ENCODE data around the gene DAPK2.

DAPK2 gene

GRCh38 chr15:63917588-63918316 is 128.5 kb downstream of the DAPK2 start:
- DNase-seq (ENCODE audit: low read depth): no peak
- no peak overlapping the region for H3K4me3 ChIP-seq (replicated peaks; ENCODE audit: low read depth, low read length)
- TF ChIP-seq CTCF (IDR thresholded peaks at IDR 0.05; ENCODE audit: low read length, missing control alignments): no peak

- DNase-seq (ENCODE audit: low read depth): peak; percentile 49
- no peak overlapping the region for H3K4me3 ChIP-seq (replicated peaks; ENCODE audit: low read depth, low read length)
- TF ChIP-seq CTCF (IDR thresholded peaks at IDR 0.05; ENCODE audit: low read length, missing control alignments): peak; percentile 57
Measured at GRCh38 chr15:63915873-63916771, 130.2 kb downstream of the DAPK2 start.

- no peak for TF ChIP-seq CTCF (IDR thresholded peaks at IDR 0.05; ENCODE audit: low read length, missing control alignments)
- H3K4me3 ChIP-seq (replicated peaks; ENCODE audit: low read depth, low read length): no peak overlapping the region
- DNase-seq (ENCODE audit: low read depth): no peak
Measured at GRCh38 chr15:63915209-63915872, 130.9 kb downstream of the DAPK2 start.

GRCh38 chr15:63913786-63914315 is 132.4 kb downstream of the DAPK2 start:
- DNase-seq (ENCODE audit: low read depth): no peak
- no peak for TF ChIP-seq CTCF (IDR thresholded peaks at IDR 0.05; ENCODE audit: low read length, missing control alignments)
- H3K4me3 ChIP-seq (replicated peaks; ENCODE audit: low read depth, low read length): no peak overlapping the region

GRCh38 chr15:63913336-63913735 is 132.9 kb downstream of the DAPK2 start:
- DNase-seq (ENCODE audit: low read depth): no peak
- H3K4me3 ChIP-seq (replicated peaks; ENCODE audit: low read depth, low read length): no peak overlapping the region
- TF ChIP-seq CTCF (IDR thresholded peaks at IDR 0.05; ENCODE audit: low read length, missing control alignments): no peak

- no peak for DNase-seq (ENCODE audit: low read depth)
- no peak overlapping the region for H3K4me3 ChIP-seq (replicated peaks; ENCODE audit: low read depth, low read length)
- TF ChIP-seq CTCF (IDR thresholded peaks at IDR 0.05; ENCODE audit: low read length, missing control alignments): no peak
Measured at GRCh38 chr15:63912061-63912615, 134.1 kb downstream of the DAPK2 start.
